ENCODE results near the gene TCF3. TPM values are rescaled to one million over a fixed set of nuclear protein-coding genes. Genes with fewer than 3 reads are reported as not detected.

The TCF3 gene
- polyA plus RNA-seq, 4 donors = 43.2 to 68.9 (median 52.7) TPM

DNA sequence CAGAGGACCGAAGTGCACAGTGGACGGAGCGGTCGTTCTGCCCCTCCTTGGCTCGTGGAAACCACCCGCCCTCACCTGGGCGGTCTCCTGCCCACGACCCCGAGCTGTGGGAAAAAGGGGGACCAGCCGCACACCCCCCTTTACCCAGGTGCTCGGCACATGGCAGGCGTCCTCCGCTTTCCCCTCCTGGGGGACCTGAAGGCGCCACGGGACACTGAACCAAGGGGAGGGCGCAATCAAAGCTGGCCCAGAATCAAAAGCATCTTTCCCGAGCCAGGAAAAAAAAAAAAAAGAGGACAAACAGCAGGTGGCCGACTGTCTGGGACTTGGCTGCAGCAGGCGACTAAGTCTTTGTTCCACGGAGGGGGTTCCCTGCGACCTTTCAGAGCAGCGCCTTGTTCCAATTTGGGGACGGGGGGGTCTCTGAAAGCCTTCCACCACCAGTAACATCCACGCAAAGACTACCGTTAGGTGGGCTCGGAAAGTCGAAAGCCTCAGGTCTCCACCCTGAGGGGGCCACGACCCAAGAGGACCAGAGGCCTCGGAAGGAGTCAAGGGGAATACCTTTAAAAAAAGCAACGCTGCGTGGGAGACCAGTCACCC is 60.9 kb downstream of the TCF3 start:
- peak; percentile 20 to 45 for DNase-seq
- peak overlapping the region; percentile 64 to 89 (median 85) for H3K4me3 ChIP-seq (ENCODE audit: low read depth in 1 of 3, low read length in 3 of 3)
- FAIRE-seq = no peak
- WGBS, 3 donors = 0 to 1% (median 1%) methylated on average over 28 to 31 of the region's 31 CpGs
- no peaks in the 10 kb centered on the region for H3K9me3 ChIP-seq (ENCODE audit: control insufficient read depth in 2 of 2, insufficient read depth in 1 of 2, low read depth in 1 of 2, low read length in 1 of 2)
- peaks cover 0 to 32% (median 0%) of the 10 kb centered on the region in 3 donors for H3K36me3 ChIP-seq (ENCODE audit: control insufficient read depth in 3 of 3, insufficient read depth in 2 of 3, low read depth in 1 of 3, low read length in 3 of 3)
- H3K4me1 ChIP-seq (ENCODE audit: control insufficient read depth in 3 of 3, insufficient read depth in 2 of 3, low read depth in 1 of 3, low read length in 2 of 3) = peaks cover 0 to 22% (median 8%) of the 10 kb centered on the region in 3 donors
- H3K27me3 ChIP-seq (ENCODE audit: control insufficient read depth in 3 of 3, insufficient read depth in 3 of 3, low read length in 3 of 3) = no peaks in the 10 kb centered on the region
- peak overlapping the region in 2 of 3 donors; percentile 93 to 97 for H3K27ac ChIP-seq (ENCODE audit: low read depth in 1 of 3, low read length in 2 of 3)

DNA sequence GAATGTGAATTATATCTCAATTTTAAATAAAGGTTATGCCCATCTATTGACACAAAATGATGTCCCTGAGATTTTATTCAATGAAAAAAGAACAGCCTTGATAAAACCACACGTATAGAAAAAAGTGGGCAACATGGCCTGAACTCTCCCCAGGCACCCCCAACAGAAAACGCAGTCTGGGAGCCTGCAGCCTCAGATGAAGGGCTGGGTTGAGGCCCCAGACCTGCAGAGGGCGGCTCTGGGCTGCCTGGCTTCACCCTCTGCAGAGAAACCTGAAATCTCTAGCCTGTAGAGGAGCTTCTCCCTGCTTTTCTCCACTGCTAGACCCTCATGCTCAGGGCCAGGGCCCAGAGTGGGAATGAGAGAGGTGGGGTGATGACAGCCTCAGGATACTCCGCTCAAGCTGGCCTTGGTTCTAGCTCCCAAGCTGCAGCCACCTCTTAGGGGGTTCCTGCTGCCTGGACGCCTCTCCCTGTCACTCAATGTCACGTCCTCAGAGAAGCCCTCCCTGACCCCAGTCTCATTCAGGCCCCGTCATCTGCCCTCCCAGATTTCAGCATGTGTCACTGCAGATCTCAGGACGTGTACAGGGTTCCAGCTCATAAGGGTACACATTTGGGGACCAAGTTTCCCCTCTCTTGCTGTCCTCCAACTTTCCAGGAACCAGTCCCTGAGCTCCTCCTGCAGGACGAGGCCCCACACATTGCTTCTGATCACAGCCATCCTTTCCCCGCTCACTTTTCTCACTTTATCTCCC is 61.6 kb downstream of the TCF3 start:
- no peak for FAIRE-seq

DNA sequence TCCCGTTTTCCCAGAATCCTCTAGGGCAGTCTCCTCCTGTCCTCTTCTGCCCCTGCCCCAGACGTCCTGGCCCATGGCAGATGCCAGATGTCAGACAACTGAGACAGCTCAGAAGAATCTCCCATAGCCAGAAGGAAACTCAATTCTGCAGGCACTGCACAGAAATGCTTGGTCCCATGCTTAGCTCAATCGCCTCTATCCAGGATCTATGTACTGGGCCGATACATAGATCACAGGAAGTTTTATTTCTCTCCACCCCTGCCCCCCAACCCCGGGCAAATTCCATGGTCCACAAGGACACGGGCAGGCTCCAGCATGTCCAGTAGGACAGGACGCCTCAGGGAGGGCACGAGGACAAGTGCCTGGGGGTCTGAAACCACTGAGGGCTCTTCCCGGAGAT is 64.5 kb downstream of the TCF3 start:
- no peak for FAIRE-seq
- no peaks in the 10 kb centered on the region for H3K9me3 ChIP-seq (ENCODE audit: control insufficient read depth in 2 of 2, insufficient read depth in 1 of 2, low read depth in 1 of 2, low read length in 1 of 2)
- peaks cover 0 to 19% (median 5%) of the 10 kb centered on the region in 3 donors for H3K4me1 ChIP-seq (ENCODE audit: control insufficient read depth in 3 of 3, insufficient read depth in 2 of 3, low read depth in 1 of 3, low read length in 2 of 3)
- H3K27ac ChIP-seq (ENCODE audit: low read depth in 1 of 3, low read length in 2 of 3) = no peak overlapping the region
- no peaks in the 10 kb centered on the region for H3K27me3 ChIP-seq (ENCODE audit: control insufficient read depth in 3 of 3, insufficient read depth in 3 of 3, low read length in 3 of 3)
- H3K4me3 ChIP-seq (ENCODE audit: low read depth in 1 of 3, low read length in 3 of 3) = no peak overlapping the region
- H3K36me3 ChIP-seq (ENCODE audit: control insufficient read depth in 3 of 3, insufficient read depth in 2 of 3, low read depth in 1 of 3, low read length in 3 of 3) = peaks cover 0 to 43% (median 7%) of the 10 kb centered on the region in 3 donors
- peak in 1 of 2 donors; percentile 57 for DNase-seq
- WGBS, 3 donors = 22 to 61% (median 35%) methylated on average over 9 of the region's 9 CpGs

More for the DNA sequence above, 61.6 kb downstream of the TCF3 start:
- WGBS, 3 donors = 9 to 19% (median 13%) methylated on average over 9 to 10 of the region's 10 CpGs
- Histone ChIP-seq H3K4me1 (ENCODE audit: control insufficient read depth in 3 of 3, insufficient read depth in 2 of 3, low read depth in 1 of 3, low read length in 2 of 3) (peaks cover 0 to 22% (median 8%) of the 10 kb centered on the region in 3 donors), H3K9me3 (ENCODE audit: control insufficient read depth in 2 of 2, insufficient read depth in 1 of 2, low read depth in 1 of 2, low read length in 1 of 2) (no peaks in the 10 kb centered on the region), H3K4me3 (ENCODE audit: low read depth in 1 of 3, low read length in 3 of 3) (peak overlapping the region in 2 of 3 donors; percentile 85 to 89), H3K27ac (ENCODE audit: low read depth in 1 of 3, low read length in 2 of 3) (peak overlapping the region in 2 of 3 donors; percentile 93 to 97), H3K27me3 (ENCODE audit: control insufficient read depth in 3 of 3, insufficient read depth in 3 of 3, low read length in 3 of 3) (no peaks in the 10 kb centered on the region), H3K36me3 (ENCODE audit: control insufficient read depth in 3 of 3, insufficient read depth in 2 of 3, low read depth in 1 of 3, low read length in 3 of 3) (peaks cover 0 to 32% (median 0%) of the 10 kb centered on the region in 3 donors)
- peak; percentile 28 to 42 for DNase-seq

- H3K27me3 ChIP-seq (ENCODE audit: control insufficient read depth in 3 of 3, insufficient read depth in 3 of 3, low read length in 3 of 3) = no peaks in the 10 kb centered on the region
- no peak for FAIRE-seq
- H3K4me3 ChIP-seq (ENCODE audit: low read depth in 1 of 3, low read length in 3 of 3) = no peak overlapping the region
- peaks cover 0 to 5% (median 0%) of the 10 kb centered on the region in 3 donors for H3K4me1 ChIP-seq (ENCODE audit: control insufficient read depth in 3 of 3, insufficient read depth in 2 of 3, low read depth in 1 of 3, low read length in 2 of 3)
- WGBS, 3 donors = 91 to 96% (median 96%) methylated on average over 8 to 13 of the region's 13 CpGs
- H3K9me3 ChIP-seq (ENCODE audit: control insufficient read depth in 2 of 2, insufficient read depth in 1 of 2, low read depth in 1 of 2, low read length in 1 of 2) = no peaks in the 10 kb centered on the region
- H3K36me3 ChIP-seq (ENCODE audit: control insufficient read depth in 3 of 3, insufficient read depth in 2 of 3, low read depth in 1 of 3, low read length in 3 of 3) = peaks cover 3 to 64% (median 7%) of the 10 kb centered on the region in 3 donors
- DNase-seq = no peak
- H3K27ac ChIP-seq (ENCODE audit: low read depth in 1 of 3, low read length in 2 of 3) = no peak overlapping the region
Observed at GRCh38 chr19:1585243-1585580, 67.2 kb downstream of the TCF3 start.

- WGBS, 3 donors = 91 to 97% (median 97%) methylated on average over 81 to 87 of the region's 87 CpGs
- DNase-seq (no peak), FAIRE-seq (no peak)
- H3K4me3 ChIP-seq (ENCODE audit: low read depth in 1 of 3, low read length in 3 of 3) = no peak overlapping the region
- peaks cover 3 to 69% (median 7%) of the 10 kb centered on the region in 3 donors for H3K36me3 ChIP-seq (ENCODE audit: control insufficient read depth in 3 of 3, insufficient read depth in 2 of 3, low read depth in 1 of 3, low read length in 3 of 3)
- no peaks in the 10 kb centered on the region for H3K9me3 ChIP-seq (ENCODE audit: control insufficient read depth in 2 of 2, insufficient read depth in 1 of 2, low read depth in 1 of 2, low read length in 1 of 2)
- no peaks in the 10 kb centered on the region for H3K27me3 ChIP-seq (ENCODE audit: control insufficient read depth in 3 of 3, insufficient read depth in 3 of 3, low read length in 3 of 3)
- H3K27ac ChIP-seq (ENCODE audit: low read depth in 1 of 3, low read length in 2 of 3) = no peak overlapping the region
- no peaks in the 10 kb centered on the region for H3K4me1 ChIP-seq (ENCODE audit: control insufficient read depth in 3 of 3, insufficient read depth in 2 of 3, low read depth in 1 of 3, low read length in 2 of 3)
Observed at GRCh38 chr19:1584500-1585242, 67.7 kb downstream of the TCF3 start.

GRCh38 chr19:1582201-1582600 is 70.2 kb downstream of the TCF3 start:
- 83 to 86% (median 86%) methylated on average over 8 to 9 of the region's 9 CpGs for WGBS, 3 donors
- Histone ChIP-seq H3K27me3 (ENCODE audit: control insufficient read depth in 3 of 3, insufficient read depth in 3 of 3, low read length in 3 of 3) (no peaks in the 10 kb centered on the region), H3K27ac (ENCODE audit: low read depth in 1 of 3, low read length in 2 of 3) (no peak overlapping the region), H3K4me1 (ENCODE audit: control insufficient read depth in 3 of 3, insufficient read depth in 2 of 3, low read depth in 1 of 3, low read length in 2 of 3) (no peaks in the 10 kb centered on the region), H3K36me3 (ENCODE audit: control insufficient read depth in 3 of 3, insufficient read depth in 2 of 3, low read depth in 1 of 3, low read length in 3 of 3) (peaks cover 3 to 90% (median 8%) of the 10 kb centered on the region in 3 donors), H3K9me3 (ENCODE audit: control insufficient read depth in 2 of 2, insufficient read depth in 1 of 2, low read depth in 1 of 2, low read length in 1 of 2) (no peaks in the 10 kb centered on the region), H3K4me3 (ENCODE audit: low read depth in 1 of 3, low read length in 3 of 3) (no peak overlapping the region)
- FAIRE-seq = no peak
- no peak for DNase-seq

- DNase-seq (no peak), FAIRE-seq (no peak)
- H3K9me3 ChIP-seq (ENCODE audit: control insufficient read depth in 2 of 2, insufficient read depth in 1 of 2, low read depth in 1 of 2, low read length in 1 of 2) = no peaks in the 10 kb centered on the region
- no peak overlapping the region for H3K27ac ChIP-seq (ENCODE audit: low read depth in 1 of 3, low read length in 2 of 3)
- no peaks in the 10 kb centered on the region for H3K27me3 ChIP-seq (ENCODE audit: control insufficient read depth in 3 of 3, insufficient read depth in 3 of 3, low read length in 3 of 3)
- no peaks in the 10 kb centered on the region for H3K4me1 ChIP-seq (ENCODE audit: control insufficient read depth in 3 of 3, insufficient read depth in 2 of 3, low read depth in 1 of 3, low read length in 2 of 3)
- no peak overlapping the region for H3K4me3 ChIP-seq (ENCODE audit: low read depth in 1 of 3, low read length in 3 of 3)
- peaks cover 6 to 96% (median 13%) of the 10 kb centered on the region in 3 donors for H3K36me3 ChIP-seq (ENCODE audit: control insufficient read depth in 3 of 3, insufficient read depth in 2 of 3, low read depth in 1 of 3, low read length in 3 of 3)
- 95 to 97% (median 97%) methylated on average over 22 of the region's 22 CpGs for WGBS, 3 donors
Observed at GRCh38 chr19:1580957-1581356, 71.5 kb downstream of the TCF3 start.

DNA sequence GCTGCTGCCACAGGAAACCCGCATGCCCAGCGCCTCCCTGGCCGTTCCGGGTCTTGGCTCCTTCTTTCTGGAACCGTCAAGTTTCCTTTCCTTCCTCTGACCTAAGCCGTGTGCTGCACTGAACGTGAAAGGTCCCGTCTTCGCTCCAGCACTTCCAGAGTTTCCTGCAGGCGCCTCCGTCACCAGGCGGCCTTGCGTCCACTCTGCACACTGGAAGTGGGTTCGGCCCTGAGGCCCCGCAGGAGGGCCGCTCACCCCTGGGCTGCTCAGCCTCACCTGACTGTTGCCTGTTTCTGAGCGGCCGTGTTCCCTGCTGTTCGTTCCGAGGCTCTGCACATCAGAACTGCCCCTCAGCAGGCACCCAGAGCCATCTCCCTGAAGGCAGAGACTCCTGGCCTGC is 72.0 kb downstream of the TCF3 start:
- Histone ChIP-seq H3K36me3 (ENCODE audit: control insufficient read depth in 3 of 3, insufficient read depth in 2 of 3, low read depth in 1 of 3, low read length in 3 of 3) (peaks cover 6 to 96% (median 13%) of the 10 kb centered on the region in 3 donors), H3K4me3 (ENCODE audit: low read depth in 1 of 3, low read length in 3 of 3) (no peak overlapping the region), H3K9me3 (ENCODE audit: control insufficient read depth in 2 of 2, insufficient read depth in 1 of 2, low read depth in 1 of 2, low read length in 1 of 2) (no peaks in the 10 kb centered on the region), H3K27me3 (ENCODE audit: control insufficient read depth in 3 of 3, insufficient read depth in 3 of 3, low read length in 3 of 3) (no peaks in the 10 kb centered on the region), H3K27ac (ENCODE audit: low read depth in 1 of 3, low read length in 2 of 3) (no peak overlapping the region), H3K4me1 (ENCODE audit: control insufficient read depth in 3 of 3, insufficient read depth in 2 of 3, low read depth in 1 of 3, low read length in 2 of 3) (no peaks in the 10 kb centered on the region)
- FAIRE-seq = no peak
- WGBS, 3 donors = 91 to 96% (median 95%) methylated on average over 20 of the region's 20 CpGs
- no peak for DNase-seq

Measured in small intestine (tissue), 7 donors.